SK-N-MC (cell line): ENCODE results near the gene GNAQ.
"Not testable (repeated sequence)": the region's sequence is repeated elsewhere in the genome, so short reads cannot be mapped to it uniquely, and the experiment has no call there.

Experiments
- DNase-seq: peaks from one replicate; pipeline ENCODE4 v3.0.0-alpha.2; 2011; ENCODE audit warnings: low read depth, low spot score
- H3K27ac ChIP-seq: fragments of 200-600 bp; sonication (generic); 2 replicates; pipeline ENCODE4 v1.5.1; 2016; ENCODE audit warnings: mixed run types
- H3K36me3 ChIP-seq: fragments of 200-600 bp; sonication (generic); 2 replicates; pipeline ENCODE4 v1.6.1; 2017; ENCODE audit warnings: antibody characterized with exemption, low read length, mixed read lengths; ENCODE audit not compliant: insufficient read depth
- H3K4me3 ChIP-seq: fragments of 200-600 bp; sonication (generic); 2 replicates; pipeline ENCODE4 v1.5.1; 2016
- H3K9ac ChIP-seq: fragments of 200-600 bp; sonication (generic); 2 replicates; pipeline ENCODE4 v1.8.0; 2017; ENCODE audit warnings: mixed run types, mixed read lengths; ENCODE audit not compliant: insufficient read length
- H3K9me3 ChIP-seq: fragments of 200-600 bp; sonication (generic); 2 replicates; pipeline ENCODE4 v1.6.1; 2017; ENCODE audit warnings: low read depth, mild to moderate bottlenecking, antibody characterized with exemption, low read length, moderate library complexity, mixed read lengths
- EZH2 ChIP-seq: fragments of 200-600 bp; sonication (generic); IDR thresholded peaks from one replicate; pipeline ENCODE4 v1.6.1; 2017; ENCODE audit warnings: antibody characterized with exemption
- FOXP2 ChIP-seq: optimal IDR thresholded peaks from 2 replicates; pipeline ENCODE3; 2011; ENCODE audit warnings: mild to moderate bottlenecking, moderate library complexity; ENCODE audit not compliant: insufficient read depth; ENCODE audit errors: extremely low read length, control extremely low read depth
- POLR2AphosphoS5 ChIP-seq: IDR thresholded peaks from 2 replicates; pipeline ENCODE4 v1.6.1; 2012; ENCODE audit warnings: mild to moderate bottlenecking, low read depth, low read length, borderline replicate concordance

The GNAQ gene

GRCh38 chr9:77865385-77866047, 166.1 kb downstream of the GNAQ start:
- H3K27ac ChIP-seq: no peak overlapping the region
- H3K9ac ChIP-seq: no peak overlapping the region
- H3K4me3 ChIP-seq: no peak overlapping the region
- no peak for DNase-seq
- H3K9me3 ChIP-seq: no peaks in the 10 kb centered on the region
- TF ChIP-seq FOXP2 (no peak), POLR2AphosphoS5 (no peak), EZH2 (no peak)
- peaks cover 18% of the 10 kb centered on the region for H3K36me3 ChIP-seq

GRCh38 chr9:77864211-77864889, 167.3 kb downstream of the GNAQ start:
- Histone ChIP-seq H3K9me3 (no peaks in the 10 kb centered on the region), H3K36me3 (peaks cover 18% of the 10 kb centered on the region), H3K9ac (no peak overlapping the region), H3K4me3 (no peak overlapping the region), H3K27ac (no peak overlapping the region)
- DNase-seq: no peak
- TF ChIP-seq FOXP2: no peak
- TF ChIP-seq EZH2: no peak
- no peak for TF ChIP-seq POLR2AphosphoS5

- not testable (repeated sequence) for H3K9me3 ChIP-seq, H3K9ac ChIP-seq, H3K27ac ChIP-seq, H3K4me3 ChIP-seq, DNase-seq
- peaks cover 18% of the 10 kb centered on the region for H3K36me3 ChIP-seq
Observed at GRCh38 chr9:77863638-77864037, 168.0 kb downstream of the GNAQ start.

GRCh38 chr9:77860953-77861352, 170.7 kb downstream of the GNAQ start:
- not testable (repeated sequence) for H3K27ac ChIP-seq, DNase-seq, H3K4me3 ChIP-seq, H3K9me3 ChIP-seq, H3K9ac ChIP-seq
- H3K36me3 ChIP-seq: peaks cover 18% of the 10 kb centered on the region

- no peaks in the 10 kb centered on the region for H3K36me3 ChIP-seq
- TF ChIP-seq FOXP2 (no peak), EZH2 (no peak), POLR2AphosphoS5 (no peak)
- no peak overlapping the region for H3K4me3 ChIP-seq
- H3K27ac ChIP-seq: no peak overlapping the region
- no peaks in the 10 kb centered on the region for H3K9me3 ChIP-seq
- no peak for DNase-seq
- H3K9ac ChIP-seq: no peak overlapping the region
Observed at GRCh38 chr9:77857513-77858259, 173.9 kb downstream of the GNAQ start.

- Histone ChIP-seq H3K9ac (no peak overlapping the region), H3K27ac (no peak overlapping the region; the same call in 1 of the 2 replicates), H3K36me3 (no peaks in the 10 kb centered on the region), H3K9me3 (no peaks in the 10 kb centered on the region), H3K4me3 (no peak overlapping the region)
- TF ChIP-seq POLR2AphosphoS5: no peak
- DNase-seq: no peak
Observed at GRCh38 chr9:77856615-77857014, 175.0 kb downstream of the GNAQ start.

- no peak for TF ChIP-seq FOXP2
- TF ChIP-seq POLR2AphosphoS5: no peak
- no peak for TF ChIP-seq EZH2
- H3K4me3 ChIP-seq: no peak overlapping the region
Observed at GRCh38 chr9:77854916-77855311, 176.7 kb downstream of the GNAQ start.

GRCh38 chr9:77854258-77854915, 177.2 kb downstream of the GNAQ start:
- Histone ChIP-seq H3K36me3 (no peaks in the 10 kb centered on the region), H3K9me3 (no peaks in the 10 kb centered on the region), H3K4me3 (no peak overlapping the region), H3K27ac (no peak overlapping the region), H3K9ac (no peak overlapping the region)
- no peak for TF ChIP-seq EZH2
- no peak for TF ChIP-seq POLR2AphosphoS5
- TF ChIP-seq FOXP2: no peak
- no peak for DNase-seq

More at GRCh38 chr9:77854916-77855311, 176.7 kb downstream of the GNAQ start:
- Histone ChIP-seq H3K9me3 (no peaks in the 10 kb centered on the region), H3K27ac (no peak overlapping the region), H3K36me3 (no peaks in the 10 kb centered on the region), H3K9ac (no peak overlapping the region)
- no peak for DNase-seq
